Lower lobe of right lung (tissue), 2 donors: Measurements from ENCODE around the gene KIF26B. TPM values are rescaled to one million over a fixed set of nuclear protein-coding genes. Genes with fewer than 3 reads are reported as not detected.

Experiments used
- ATAC-seq, 2 donors: fragments of 200-7000 bp; cut with Tn5 transposase; one replicate each; pipeline ENCODE4 v1.9.1; 2020 to 2022; ENCODE audit warnings: mild to moderate bottlenecking in 2 of 2, moderate library complexity in 2 of 2
- DNase-seq: peaks from one replicate; pipeline ENCODE4 v3.0.0-alpha.2; 2020
- H3K27ac ChIP-seq: fragments of 200-600 bp; one replicate; pipeline ENCODE4 v1.8.0; 2022
- H3K27me3 ChIP-seq: fragments of 200-600 bp; one replicate; pipeline ENCODE4 v1.8.0; 2022; ENCODE audit warnings: low read depth
- H3K36me3 ChIP-seq: fragments of 200-600 bp; one replicate; pipeline ENCODE4 v1.8.0; 2022; ENCODE audit warnings: mild to moderate bottlenecking
- H3K4me1 ChIP-seq: fragments of 200-600 bp; one replicate; pipeline ENCODE4 v1.8.0; 2022
- H3K4me3 ChIP-seq: fragments of 200-600 bp; one replicate; pipeline ENCODE4 v1.8.0; 2022; ENCODE audit warnings: mild to moderate bottlenecking
- H3K9me3 ChIP-seq: fragments of 200-600 bp; one replicate; pipeline ENCODE4 v1.8.0; 2022
- CTCF ChIP-seq: fragments of 200-600 bp; IDR thresholded peaks from one replicate; pipeline ENCODE4 v1.8.0; 2022; ENCODE audit warnings: antibody characterized with exemption, mild to moderate bottlenecking
- intact Hi-C: fragments of 100-400 bp; cut with DNase I; formaldehyde crosslinking; loops from one replicate; pipeline ENCODE4 v1.11.0; 2022
- total RNA-seq: library from RNA; stranded (reverse); fragmentation: NEBNext Ultra II Directional; extraction: Animal tissue kit (Norgen Biotek cat#: 25700); gene quantifications from one replicate; pipeline ENCODE4 v1.2.1, GENCODE V29; 2021
- donor health status: DM: no; HTN: yes; CAD: no; lungs with severe emphysema.

KIF26B gene
- total RNA-seq, 1 donor from 2014 or later: 1.2 TPM

- no peak overlapping the region for H3K27ac ChIP-seq
- H3K27me3 ChIP-seq: no peaks in the 10 kb centered on the region
- no peaks in the 10 kb centered on the region for H3K9me3 ChIP-seq
- H3K4me3 ChIP-seq: no peak overlapping the region
- intact Hi-C loops: no loop called here
- H3K4me1 ChIP-seq: no peaks in the 10 kb centered on the region
- TF ChIP-seq CTCF: no peak
- DNase-seq (no peak), ATAC-seq (no peak)
- H3K36me3 ChIP-seq: no peaks in the 10 kb centered on the region
Measured at GRCh38 chr1:245588116-245588639, 433.4 kb downstream of the KIF26B start.

- no peak for TF ChIP-seq CTCF
- Histone ChIP-seq H3K9me3 (no peaks in the 10 kb centered on the region), H3K4me3 (no peak overlapping the region), H3K4me1 (no peaks in the 10 kb centered on the region), H3K27me3 (no peaks in the 10 kb centered on the region), H3K27ac (no peak overlapping the region), H3K36me3 (no peaks in the 10 kb centered on the region)
- no peak for ATAC-seq
- intact Hi-C loops: no loop called here
- DNase-seq: no peak
Measured at GRCh38 chr1:245589316-245589715, 434.5 kb downstream of the KIF26B start.

GRCh38 chr1:245589906-245590305 lies 435.1 kb downstream of the KIF26B start:
- Histone ChIP-seq H3K9me3 (no peaks in the 10 kb centered on the region), H3K27ac (no peak overlapping the region), H3K27me3 (no peaks in the 10 kb centered on the region), H3K36me3 (no peaks in the 10 kb centered on the region), H3K4me3 (no peak overlapping the region), H3K4me1 (no peaks in the 10 kb centered on the region)
- intact Hi-C loops: no loop called here
- DNase-seq (no peak), ATAC-seq (peak in 1 of 2 donors; percentile 19)
- no peak for TF ChIP-seq CTCF

- no peaks in the 10 kb centered on the region for H3K9me3 ChIP-seq
- DNase-seq: no peak
- H3K4me1 ChIP-seq: no peaks in the 10 kb centered on the region
- ATAC-seq: no peak
- intact Hi-C loops: no loop called here
- H3K27ac ChIP-seq: no peak overlapping the region
- no peaks in the 10 kb centered on the region for H3K36me3 ChIP-seq
- TF ChIP-seq CTCF: no peak
- H3K4me3 ChIP-seq: no peak overlapping the region
- no peaks in the 10 kb centered on the region for H3K27me3 ChIP-seq
Measured at GRCh38 chr1:245590726-245591125, 435.9 kb downstream of the KIF26B start.

GRCh38 chr1:245591346-245592188 lies 436.8 kb downstream of the KIF26B start:
- Histone ChIP-seq H3K4me1 (no peaks in the 10 kb centered on the region), H3K4me3 (no peak overlapping the region), H3K27ac (no peak overlapping the region), H3K9me3 (no peaks in the 10 kb centered on the region), H3K27me3 (no peaks in the 10 kb centered on the region), H3K36me3 (no peaks in the 10 kb centered on the region)
- ATAC-seq (no peak), DNase-seq (no peak)
- intact Hi-C loops: no loop called here
- no peak for TF ChIP-seq CTCF
